ACC112 (cell line): ENCODE measurements around the gene KLF11.
A peak's percentile ranks its signal among the peaks of the same experiment; 100 is the strongest.

Source experiments
- H2AFZ ChIP-seq: fragments of 200-600 bp; sonication (generic); one replicate; pipeline ENCODE4 v1.6.0; 2017; ENCODE audit warnings: antibody characterized with exemption, low read length; ENCODE audit not compliant: unreplicated experiment
- H3K27ac ChIP-seq: fragments of 200-600 bp; sonication (generic); 2 replicates; pipeline ENCODE4 v1.5.1; 2014; ENCODE audit warnings: low read depth, mild to moderate bottlenecking, antibody characterized with exemption, low read length, moderate library complexity
- H3K27me3 ChIP-seq: fragments of 200-600 bp; sonication (generic); 2 replicates; pipeline ENCODE4 v1.6.1; 2014; ENCODE audit warnings: mild to moderate bottlenecking, antibody characterized with exemption, low read length, moderate library complexity, mixed read lengths; ENCODE audit not compliant: insufficient read depth
- H3K36me3 ChIP-seq: fragments of 200-600 bp; sonication (generic); 2 replicates; pipeline ENCODE4 v1.6.1; 2016; ENCODE audit warnings: mild to moderate bottlenecking, antibody characterized with exemption, low read length, moderate library complexity, mixed read lengths; ENCODE audit not compliant: insufficient read depth
- H3K4me1 ChIP-seq: fragments of 200-600 bp; sonication (generic); one replicate; pipeline ENCODE4 v1.6.1; 2016; ENCODE audit warnings: low read length, mixed read lengths; ENCODE audit not compliant: insufficient read depth, unreplicated experiment, control insufficient read depth
- H3K4me3 ChIP-seq: fragments of 200-600 bp; sonication (generic); 2 replicates; pipeline ENCODE4 v1.5.1; 2014; ENCODE audit warnings: mild to moderate bottlenecking, low read depth, low read length
- H3K79me2 ChIP-seq: fragments of 200-600 bp; sonication (generic); one replicate; pipeline ENCODE4 v1.6.0; 2016; ENCODE audit warnings: low read length; ENCODE audit not compliant: control insufficient read depth, unreplicated experiment, insufficient read depth

The KLF11 gene

GRCh38 chr2:10071595-10071994 lies 28.2 kb downstream of the KLF11 start:
- no peak overlapping the region for H3K27ac ChIP-seq
- no peaks in the 10 kb centered on the region for H3K79me2 ChIP-seq
- H3K36me3 ChIP-seq = no peaks in the 10 kb centered on the region
- H3K27me3 ChIP-seq = peaks cover 26% of the 10 kb centered on the region
- no peaks in the 10 kb centered on the region for H3K4me1 ChIP-seq
- no peak overlapping the region for H2AFZ ChIP-seq
- no peak overlapping the region for H3K4me3 ChIP-seq

DNA sequence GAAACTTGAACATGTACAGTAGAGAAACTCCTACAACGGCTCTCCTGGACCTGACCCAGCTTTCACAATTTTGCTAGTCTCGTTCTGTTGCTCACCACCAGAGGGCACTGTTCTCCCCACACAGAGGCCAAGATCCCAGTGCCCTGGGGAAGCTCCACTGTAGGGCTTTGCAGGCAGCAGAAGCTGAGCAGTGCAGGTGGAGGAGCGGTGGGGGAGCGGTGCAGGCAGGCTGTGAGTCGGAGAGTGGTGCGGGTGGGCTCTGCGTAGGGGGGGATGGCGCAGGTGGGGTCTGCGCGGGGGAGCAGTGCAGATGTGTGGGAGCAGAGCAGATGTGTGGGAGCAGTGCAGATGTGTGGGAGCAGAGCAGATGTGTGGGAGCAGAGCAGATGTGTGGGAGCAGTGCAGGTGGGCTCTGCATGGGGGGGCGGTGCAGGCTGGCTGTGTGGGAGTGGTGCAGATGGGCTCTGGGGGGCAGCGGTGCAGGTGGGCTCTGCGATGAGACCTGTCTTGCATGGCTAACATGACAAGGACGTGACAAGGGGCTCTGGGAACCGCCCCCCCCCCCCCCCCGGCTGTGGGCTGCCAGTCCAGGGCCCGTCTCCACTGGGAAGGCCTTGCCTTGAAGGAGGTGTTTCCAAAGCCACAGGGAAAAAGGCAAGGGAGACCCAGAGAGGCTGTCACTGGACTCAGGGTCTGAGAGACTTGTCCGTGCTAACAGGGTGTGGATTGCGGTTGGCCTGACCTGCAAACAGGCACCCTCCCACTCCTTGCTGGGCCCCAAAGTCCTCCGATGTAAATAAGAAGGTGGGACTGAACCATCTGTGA lies 29.5 kb downstream of the KLF11 start:
- H2AFZ ChIP-seq = no peak overlapping the region
- no peaks in the 10 kb centered on the region for H3K79me2 ChIP-seq
- no peak overlapping the region for H3K4me3 ChIP-seq
- H3K4me1 ChIP-seq = no peaks in the 10 kb centered on the region
- peaks cover 39% of the 10 kb centered on the region for H3K27me3 ChIP-seq
- no peaks in the 10 kb centered on the region for H3K36me3 ChIP-seq
- no peak overlapping the region for H3K27ac ChIP-seq

GRCh38 chr2:10073706-10074105 lies 30.4 kb downstream of the KLF11 start:
- Histone ChIP-seq H3K4me3 (no peak overlapping the region), H3K27me3 (peaks cover 47% of the 10 kb centered on the region)

GRCh38 chr2:10075101-10075500 lies 31.8 kb downstream of the KLF11 start:
- H3K4me3 ChIP-seq = no peak overlapping the region
- H3K79me2 ChIP-seq = no peaks in the 10 kb centered on the region
- H3K27ac ChIP-seq = no peak overlapping the region
- H3K36me3 ChIP-seq = no peaks in the 10 kb centered on the region
- H3K4me1 ChIP-seq = no peaks in the 10 kb centered on the region
- no peak overlapping the region for H2AFZ ChIP-seq
- H3K27me3 ChIP-seq = peaks cover 47% of the 10 kb centered on the region

More at GRCh38 chr2:10073706-10074105, 30.4 kb downstream of the KLF11 start:
- H3K79me2 ChIP-seq = no peaks in the 10 kb centered on the region
- H2AFZ ChIP-seq = no peak overlapping the region
- H3K36me3 ChIP-seq = no peaks in the 10 kb centered on the region
- no peaks in the 10 kb centered on the region for H3K4me1 ChIP-seq
- H3K27ac ChIP-seq = no peak overlapping the region

- Histone ChIP-seq H3K27ac (no peak overlapping the region), H3K27me3 (peaks cover 52% of the 10 kb centered on the region), H3K36me3 (no peaks in the 10 kb centered on the region), H3K4me3 (no peak overlapping the region), H3K79me2 (no peaks in the 10 kb centered on the region), H3K4me1 (no peaks in the 10 kb centered on the region), H2AFZ (no peak overlapping the region)
These were observed 32.3 kb downstream of the KLF11 start for GRCh38 chr2:10075571-10076209.

DNA sequence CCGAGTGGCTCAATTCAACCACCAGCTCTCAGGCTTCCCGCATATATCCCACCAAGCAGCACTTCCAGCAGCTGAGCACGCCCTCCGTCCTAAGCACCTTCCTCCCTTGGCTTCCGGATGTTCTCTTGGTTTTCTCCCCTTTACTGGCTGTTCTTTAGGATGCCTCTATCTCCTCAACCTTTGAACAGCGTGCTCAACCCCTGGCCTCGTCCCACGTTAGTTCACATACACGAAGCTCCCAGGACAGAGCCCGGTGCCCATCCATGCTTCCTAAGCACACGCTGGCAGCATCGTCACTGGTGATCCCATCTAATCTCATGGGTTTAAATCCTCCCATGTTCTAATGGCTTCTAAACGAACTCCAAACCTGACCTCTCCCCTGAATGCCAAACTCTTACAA lies 33.2 kb downstream of the KLF11 start:
- H3K79me2 ChIP-seq = no peaks in the 10 kb centered on the region
- H3K36me3 ChIP-seq = no peaks in the 10 kb centered on the region
- no peak overlapping the region for H3K27ac ChIP-seq
- no peak overlapping the region for H3K4me3 ChIP-seq
- no peaks in the 10 kb centered on the region for H3K4me1 ChIP-seq
- H2AFZ ChIP-seq = no peak overlapping the region
- peaks cover 59% of the 10 kb centered on the region for H3K27me3 ChIP-seq

DNA sequence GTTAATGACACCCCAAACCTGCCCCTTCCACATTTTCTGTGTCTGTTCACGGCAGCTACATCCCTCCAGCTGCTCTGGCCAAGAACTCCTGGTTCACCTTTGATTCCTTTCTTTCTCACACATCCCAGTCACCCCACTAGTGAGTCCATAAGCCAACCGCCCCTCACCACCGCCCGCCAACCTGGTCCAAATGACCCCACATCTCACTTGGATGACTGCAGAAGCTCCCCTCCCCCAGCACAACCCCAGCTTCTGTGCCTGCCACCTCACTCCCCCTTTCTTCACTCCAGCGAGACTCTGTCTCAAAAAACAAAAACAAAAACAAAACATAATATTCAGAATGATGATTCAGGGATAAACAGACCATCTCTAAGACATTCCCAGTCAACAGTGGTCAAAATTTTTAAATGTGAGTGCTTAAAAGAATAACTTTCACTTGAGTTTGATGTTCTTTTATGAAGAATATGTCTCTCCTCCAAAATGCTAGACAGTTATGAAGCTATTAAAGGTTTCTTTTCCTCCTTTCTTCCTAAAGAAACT lies 33.7 kb downstream of the KLF11 start:
- no peaks in the 10 kb centered on the region for H3K36me3 ChIP-seq
- no peak overlapping the region for H2AFZ ChIP-seq
- H3K4me1 ChIP-seq = no peaks in the 10 kb centered on the region
- H3K79me2 ChIP-seq = no peaks in the 10 kb centered on the region
- H3K27me3 ChIP-seq = peaks cover 62% of the 10 kb centered on the region
- H3K4me3 ChIP-seq = no peak overlapping the region
- no peak overlapping the region for H3K27ac ChIP-seq

DNA sequence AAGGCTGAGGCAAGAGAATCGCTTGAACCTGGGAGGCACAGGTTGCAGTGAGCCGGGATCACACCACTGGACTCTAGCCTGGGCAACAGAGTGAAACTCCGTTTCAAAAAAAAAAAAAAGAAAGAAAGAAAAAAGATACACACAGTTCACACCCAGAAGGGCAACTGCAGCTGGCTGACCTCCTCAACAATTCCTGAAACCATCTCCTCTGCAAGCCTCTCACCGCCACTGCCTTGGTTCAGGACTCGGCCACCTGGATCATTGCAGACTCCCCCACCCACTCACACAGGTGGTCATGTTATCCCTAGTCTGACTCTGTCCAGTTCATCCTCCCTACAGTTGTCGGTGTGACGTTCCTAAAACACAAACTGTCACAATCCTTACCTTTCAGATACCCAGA lies 34.7 kb downstream of the KLF11 start:
- peaks cover 71% of the 10 kb centered on the region for H3K27me3 ChIP-seq
- no peak overlapping the region for H2AFZ ChIP-seq
- H3K27ac ChIP-seq = no peak overlapping the region

DNA sequence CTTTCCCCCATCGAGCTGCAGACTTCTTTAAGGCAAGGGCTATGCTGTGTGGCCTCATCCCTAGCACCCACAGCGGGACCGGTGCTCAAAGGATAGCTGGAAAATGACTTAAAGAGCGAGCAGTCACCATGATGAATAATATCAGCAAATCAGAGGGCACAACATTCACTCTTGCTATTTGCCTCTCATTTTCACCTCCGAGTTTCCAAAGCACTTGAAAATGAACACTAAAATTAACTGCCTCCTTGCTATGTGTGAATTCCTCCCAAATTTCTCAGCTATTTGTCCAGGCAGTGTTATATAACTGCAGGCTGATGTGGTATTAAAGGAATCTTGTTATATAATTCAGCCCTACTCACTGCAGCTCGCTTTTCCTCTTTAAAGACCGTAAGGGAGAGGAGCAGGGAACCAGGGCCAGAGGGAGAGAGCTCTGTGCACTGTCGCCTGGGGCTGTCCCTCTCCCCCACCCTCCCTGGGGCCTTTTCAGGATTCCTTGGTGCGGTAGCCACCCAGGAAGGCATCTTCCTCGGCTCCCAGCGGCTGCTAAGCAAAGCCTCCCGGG lies 35.4 kb downstream of the KLF11 start:
- Histone ChIP-seq H3K79me2 (no peaks in the 10 kb centered on the region), H2AFZ (peak overlapping the region; percentile 91), H3K4me1 (no peaks in the 10 kb centered on the region), H3K4me3 (peak overlapping the region; percentile 78), H3K36me3 (no peaks in the 10 kb centered on the region), H3K27ac (no peak overlapping the region), H3K27me3 (peaks cover 71% of the 10 kb centered on the region)

More for the DNA sequence above, 34.7 kb downstream of the KLF11 start:
- Histone ChIP-seq H3K36me3 (no peaks in the 10 kb centered on the region), H3K4me1 (no peaks in the 10 kb centered on the region), H3K79me2 (no peaks in the 10 kb centered on the region), H3K4me3 (no peak overlapping the region)

GRCh38 chr2:10079266-10079869 lies 36.0 kb downstream of the KLF11 start:
- no peak overlapping the region for H3K27ac ChIP-seq
- H3K4me1 ChIP-seq = no peaks in the 10 kb centered on the region
- no peaks in the 10 kb centered on the region for H3K36me3 ChIP-seq
- H3K4me3 ChIP-seq = peak overlapping the region; percentile 78
- peaks cover 72% of the 10 kb centered on the region for H3K27me3 ChIP-seq
- no peaks in the 10 kb centered on the region for H3K79me2 ChIP-seq
- peak overlapping the region; percentile 91 for H2AFZ ChIP-seq
